ENCODE data around the gene TMX2. TPM values are rescaled to one million over a fixed set of nuclear protein-coding genes. Genes with fewer than 3 reads are reported as not detected.

Gene TMX2
- total RNA-seq, result 70.4 TPM
- long read RNA-seq, transcript TMX2-202 (7 exons, 1,521 nt), result minor isoform, 11 of 112 reads
- long read RNA-seq, transcript TMX2-201 (8 exons, 1,631 nt), result major isoform, 84 of 112 reads
- long read RNA-seq, partial matches to known transcripts, result 2 of 112 reads
- long read RNA-seq, other reads (novel, unspliced or antisense), result 12 of 112 reads

- peaks cover 31% of the 10 kb centered on the region for H3K4me1 ChIP-seq
- H3K27ac ChIP-seq, result peak within 1 kb of the TSS; percentile 90
- peak; percentile 95 for ATAC-seq
- peak; percentile 95 for DNase-seq
- no peak for TF ChIP-seq CTCF (IDR thresholded peaks at IDR 0.05)
- no peaks in the 10 kb centered on the region for H3K9me3 ChIP-seq
- intact Hi-C loops (cut with DNase I), result no loop called here
- no peaks in the 10 kb centered on the region for H3K36me3 ChIP-seq
- H3K27me3 ChIP-seq, result no peaks in the 10 kb centered on the region
- H3K4me3 ChIP-seq, result peak within 1 kb of the TSS; percentile 82
Measured at GRCh38 chr11:57712256-57713150, at the start of gene TMX2. TSS of gene TMX2 (plus strand) at chr11:57712593. CDS start at chr11:57712619, 26 bp downstream.

- peaks cover 44% of the 10 kb centered on the region for H3K36me3 ChIP-seq
- H3K4me1 ChIP-seq, result peaks cover 14% of the 10 kb centered on the region
- TF ChIP-seq CTCF (IDR thresholded peaks at IDR 0.05), result no peak
- intact Hi-C loops (cut with DNase I), result no loop called here
- H3K4me3 ChIP-seq, result no peak overlapping the region
- no peak for DNase-seq
- H3K27ac ChIP-seq, result no peak overlapping the region
- H3K9me3 ChIP-seq, result no peaks in the 10 kb centered on the region
- ATAC-seq, result no peak
- H3K27me3 ChIP-seq, result no peaks in the 10 kb centered on the region
Measured at GRCh38 chr11:57662893-57663292, 49.5 kb upstream of the TMX2 start.

GRCh38 chr11:57663975-57664374, 48.4 kb upstream of the TMX2 start:
- intact Hi-C loops (cut with DNase I), result no loop called here
- Histone ChIP-seq H3K4me1 (peaks cover 8% of the 10 kb centered on the region), H3K9me3 (no peaks in the 10 kb centered on the region), H3K27ac (no peak overlapping the region), H3K36me3 (peaks cover 43% of the 10 kb centered on the region), H3K27me3 (no peaks in the 10 kb centered on the region), H3K4me3 (no peak overlapping the region)
- ATAC-seq (no peak), DNase-seq (no peak)
- TF ChIP-seq CTCF (IDR thresholded peaks at IDR 0.05), result no peak

GRCh38 chr11:57667117-57667735, 45.2 kb upstream of the TMX2 start:
- ATAC-seq, result peak; percentile 84
- DNase-seq, result peak; percentile 97
- Histone ChIP-seq H3K36me3 (peaks cover 14% of the 10 kb centered on the region), H3K27ac (peak overlapping the region; percentile 99), H3K4me1 (peaks cover 22% of the 10 kb centered on the region), H3K27me3 (no peaks in the 10 kb centered on the region), H3K9me3 (no peaks in the 10 kb centered on the region), H3K4me3 (peak overlapping the region; percentile 90)
- TF ChIP-seq CTCF (IDR thresholded peaks at IDR 0.05), result no peak
- intact Hi-C loops (cut with DNase I), result no loop called here

- H3K36me3 ChIP-seq, result peaks cover 14% of the 10 kb centered on the region
- intact Hi-C loops (cut with DNase I), result no loop called here
- peak; percentile 95 for ATAC-seq
- no peaks in the 10 kb centered on the region for H3K9me3 ChIP-seq
- H3K27me3 ChIP-seq, result no peaks in the 10 kb centered on the region
- DNase-seq, result peak; percentile 99
- H3K27ac ChIP-seq, result peak within 1 kb of the TSS; percentile 99
- H3K4me1 ChIP-seq, result peaks cover 22% of the 10 kb centered on the region
- TF ChIP-seq CTCF (IDR thresholded peaks at IDR 0.05), result peak; percentile 53
- peak within 1 kb of the TSS; percentile 90 for H3K4me3 ChIP-seq
Measured at GRCh38 chr11:57667736-57668433, 44.5 kb upstream of the TMX2 start, which contains the start of gene ZDHHC5. TSS of gene ZDHHC5 (plus strand) at chr11:57668114. CDS start at chr11:57673091, 4,977 bp downstream.
